IMR-90 (cell line): ENCODE results near the gene EPN3. TPM values are rescaled to one million over a fixed set of nuclear protein-coding genes. Genes with fewer than 3 reads are reported as not detected.
A peak's percentile ranks its signal among the peaks of the same experiment; 100 is the strongest.

Source experiments
- ATAC-seq: fragments of 200-7000 bp; cut with Tn5 transposase; 2 replicates; pipeline ENCODE4 v1.9.1; 2020; ENCODE audit warnings: low read depth, mild to moderate bottlenecking, moderate library complexity
- BruUV-seq: library from RNA; stranded (reverse); fragments of 400-500 nt; replicated peaks from 2 replicates; lab custom pipeline; 2021; lab: Mats Ljungman, UMichigan
- CTCF ChIA-PET: fragments of 300-600 bp; formaldehyde crosslinking; extraction: SDS; loops from one replicate; lab custom pipeline; 2021; ENCODE audit warnings: antibody characterized with exemption; lab: Yijun Ruan, JAX
- POLR2A ChIA-PET: fragments of 300-600 bp; sonication (Branson Sonifier 250); formaldehyde crosslinking; loops from one replicate; lab custom pipeline; 2022; ENCODE audit warnings: antibody characterized with exemption; ENCODE audit not compliant: unreplicated experiment; lab: Charles Lee
- DNase-seq: peaks from one replicate; pipeline ENCODE4 v3.0.0; 2013
- H2AFZ ChIP-seq: replicated peaks from 2 replicates; pipeline ENCODE3; 2013; ENCODE audit warnings: low read length, mild to moderate bottlenecking; ENCODE audit not compliant: poor library complexity
- H2AK5ac ChIP-seq: 2 replicates; pipeline ENCODE4 v1.6.1; 2013; ENCODE audit warnings: low read depth, low read length, inconsistent platforms
- H2AK9ac ChIP-seq: replicated peaks from 2 replicates; pipeline ENCODE3; 2013; ENCODE audit warnings: mild to moderate bottlenecking, low read depth, low read length, moderate library complexity; ENCODE audit not compliant: poor library complexity
- H2BK120ac ChIP-seq: 2 replicates; pipeline ENCODE4 v1.6.1; 2013; ENCODE audit warnings: low read depth, low read length, inconsistent platforms
- H2BK15ac ChIP-seq: 3 replicates; pipeline ENCODE4 v1.6.1; 2013; ENCODE audit warnings: low read depth, low read length, inconsistent platforms
- H2BK20ac ChIP-seq: 2 replicates; pipeline ENCODE4 v1.6.1; 2013; ENCODE audit warnings: low read depth, mild to moderate bottlenecking, inconsistent platforms, low read length, moderate library complexity
- H2BK5ac ChIP-seq: 2 replicates; pipeline ENCODE4 v1.6.1; 2013; ENCODE audit warnings: mild to moderate bottlenecking, low read depth, low read length, inconsistent platforms; ENCODE audit not compliant: poor library complexity, severe bottlenecking
- H3K14ac ChIP-seq: replicated peaks from 2 replicates; pipeline ENCODE4 v1.6.1; 2013; ENCODE audit warnings: low read depth, low read length, inconsistent platforms
- H3K18ac ChIP-seq: 2 replicates; pipeline ENCODE4 v1.6.1; 2013; ENCODE audit warnings: low read depth, low read length, control low read depth
- H3K23ac ChIP-seq: 2 replicates; pipeline ENCODE4 v1.6.1; 2013; ENCODE audit warnings: low read depth, low read length, inconsistent platforms
- H3K27ac ChIP-seq: 2 replicates; pipeline ENCODE4 v1.5.1; 2013; ENCODE audit warnings: mild to moderate bottlenecking, control low read depth, low read length; ENCODE audit not compliant: insufficient read depth
- H3K27me3 ChIP-seq: 2 replicates; pipeline ENCODE4 v1.6.1; 2013; ENCODE audit warnings: low read length; ENCODE audit not compliant: control insufficient read depth, insufficient read depth
- H3K36me3 ChIP-seq: 2 replicates; pipeline ENCODE4 v1.6.1; 2013; ENCODE audit warnings: low read length, mixed read lengths; ENCODE audit not compliant: control insufficient read depth, insufficient read depth
- H3K4ac ChIP-seq: 2 replicates; pipeline ENCODE4 v1.6.1; 2013; ENCODE audit warnings: low read depth, low read length, inconsistent platforms
- H3K4me1 ChIP-seq: 2 replicates; pipeline ENCODE4 v1.6.1; 2013; ENCODE audit warnings: low read length, mixed read lengths; ENCODE audit not compliant: control insufficient read depth, insufficient read depth
- H3K4me2 ChIP-seq: 2 replicates; pipeline ENCODE4 v1.6.1; 2013; ENCODE audit warnings: low read depth, mild to moderate bottlenecking, control low read depth, low read length, moderate library complexity
- H3K4me3 ChIP-seq: 2 replicates; pipeline ENCODE4 v1.5.1; 2013; ENCODE audit warnings: low read depth, mild to moderate bottlenecking, control low read depth, low read length, moderate library complexity; ENCODE audit not compliant: insufficient read depth
- H3K56ac ChIP-seq: 2 replicates; pipeline ENCODE4 v1.6.1; 2013; ENCODE audit warnings: low read length, inconsistent platforms; ENCODE audit not compliant: insufficient read depth; ENCODE audit errors: extremely low read depth
- H3K79me1 ChIP-seq, 2 experiments: 2 replicates each; pipeline ENCODE4 v1.6.1; 2013; ENCODE audit warnings: low read length in 2 of 2, inconsistent platforms in 1 of 2, low read depth in 1 of 2
- H3K9ac ChIP-seq: 2 replicates; pipeline ENCODE4 v1.6.1; 2013; ENCODE audit warnings: low read depth, low read length, control low read depth
- H3K9me1 ChIP-seq: 2 replicates; pipeline ENCODE4 v1.6.1; 2013; ENCODE audit warnings: low read length, inconsistent platforms; ENCODE audit not compliant: insufficient read depth
- H3K9me3 ChIP-seq: 2 replicates; pipeline ENCODE4 v1.6.1; 2013; ENCODE audit warnings: low read length; ENCODE audit not compliant: control insufficient read depth, insufficient read depth
- H4K20me1 ChIP-seq: 2 replicates; pipeline ENCODE4 v1.6.1; 2013; ENCODE audit warnings: low read length, inconsistent platforms; ENCODE audit not compliant: insufficient read depth
- H4K5ac ChIP-seq: 2 replicates; pipeline ENCODE4 v1.6.1; 2013; ENCODE audit warnings: mild to moderate bottlenecking, low read depth, low read length, control low read depth
- H4K8ac ChIP-seq, 2 experiments: 2 replicates each; pipeline ENCODE4 v1.6.1; 2013; ENCODE audit warnings: low read depth in 2 of 2, low read length in 2 of 2, control low read depth in 1 of 2, inconsistent platforms in 1 of 2
- H4K91ac ChIP-seq: 2 replicates; pipeline ENCODE4 v1.6.1; 2013; ENCODE audit warnings: low read depth, low read length, inconsistent platforms; ENCODE audit not compliant: insufficient read depth
- CEBPB ChIP-seq: IDR thresholded peaks from 2 replicates; pipeline ENCODE4 v1.6.1; 2012; ENCODE audit warnings: low read depth, low read length, improper control_type of control experiment
- MXI1 ChIP-seq: IDR thresholded peaks from 2 replicates; pipeline ENCODE4 v1.6.1; 2012; ENCODE audit warnings: low read depth, mild to moderate bottlenecking, low read length, moderate library complexity, borderline replicate concordance
- WGBS, 2 experiments: methylation state at CpG; one replicate each; pipeline versions ENCODE4 v1.1.5 to v1.1.7; 2013; ENCODE audit warnings: missing lambda C conversion rate in 2 of 2; ENCODE audit not compliant: insufficient read length in 1 of 2; ENCODE audit errors: extremely low coverage in 2 of 2; 5-methylcytosine and 5-hydroxymethylcytosine counted together
- dilution Hi-C: fragments of 300-500 bp; cut with HindIII; formaldehyde crosslinking; loops from one replicate; pipeline ENCODE4 v1.14.3; 2018; ENCODE audit warnings: low sequenced_read_pairs; ENCODE audit not compliant: unreplicated experiment
- in situ Hi-C: fragments of 300-500 bp; cut with MboI; formaldehyde crosslinking; loops from 3 replicates; pipeline ENCODE4 v1.14.3; 2019; ENCODE audit warnings: low sequenced_read_pairs, inconsistent platforms, mixed read lengths
- intact Hi-C: fragments of 100-400 bp; cut with micrococcal nuclease; formaldehyde crosslinking; loops from 2 replicates; pipeline ENCODE4 v1.10.0; 2022
- polyA plus RNA-seq, 3 experiments: library from polyadenylated mRNA; depleted of rRNA; stranded (reverse); fragments of >200 nt; gene quantifications; 2 replicates each; pipeline ENCODE4 v1.2.3, GENCODE V29; 2012; ENCODE audit warnings: low replicate concordance in 1 of 3
- total RNA-seq: library from RNA; depleted of rRNA; stranded (reverse); fragments of >200 nt; gene quantifications from 2 replicates; pipeline ENCODE4 v1.2.3, GENCODE V29; 2012

EPN3 gene
- total and polyA plus RNA-seq, 2 of the 4 experiments (the other 2 are of a cell fraction), result 0.09 TPM; not detected in 1

DNA sequence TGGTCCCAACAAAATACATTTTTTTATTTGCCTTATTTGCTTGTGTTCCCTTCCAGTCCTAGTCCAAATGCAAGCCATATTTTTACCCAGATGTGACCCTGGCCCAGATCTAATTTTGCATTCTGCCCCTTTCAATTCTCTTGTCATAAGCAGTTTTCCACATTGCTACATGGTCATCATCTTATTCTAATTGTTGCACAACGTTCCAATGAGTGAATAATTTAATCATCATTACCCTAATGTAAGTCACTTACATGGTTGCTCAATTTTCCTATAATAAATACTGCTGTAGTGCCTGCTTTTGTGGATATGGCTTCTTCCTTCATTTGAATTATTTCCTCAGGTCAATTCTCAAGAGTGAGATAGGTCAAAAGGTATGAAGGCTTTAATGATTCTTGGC, 41.0 kb upstream of the EPN3 start:
- Histone ChIP-seq H3K36me3 (no peaks in the 10 kb centered on the region; the same call in 1 of the 2 replicates), H3K4me1 (no peaks in the 10 kb centered on the region), H2AFZ (no peak overlapping the region), H3K4ac (no peak overlapping the region), H4K91ac (no peak overlapping the region), H4K20me1 (no peaks in the 10 kb centered on the region), H3K9ac (no peak overlapping the region), H3K27me3 (no peaks in the 10 kb centered on the region; the same call in none of the 2 replicates), H3K14ac (no peak overlapping the region), H3K9me3 (no peaks in the 10 kb centered on the region), H2BK15ac (no peak overlapping the region), H3K56ac (no peak overlapping the region), H4K5ac (no peak overlapping the region), H3K18ac (no peak overlapping the region), H2AK5ac (no peak overlapping the region), H3K4me2 (no peak overlapping the region), H3K9me1 (no peaks in the 10 kb centered on the region), H2BK20ac (no peak overlapping the region), H3K4me3 (no peak overlapping the region), H3K23ac (no peak overlapping the region), H3K27ac (no peak overlapping the region), H4K8ac (no peak overlapping the region), H2BK5ac (no peak overlapping the region), H2AK9ac (no peak overlapping the region), H3K79me1 (no peaks in the 10 kb centered on the region), H2BK120ac (no peak overlapping the region)
- no CpG with 5 or more reads among the region's 1 CpG for WGBS, 2 experiments
- POLR2A ChIA-PET, result no interaction called here
- in situ Hi-C loops (no loop called here), intact Hi-C loops (no loop called here), dilution Hi-C loops (no loop called here)
- DNase-seq, result no peak
- no peak for TF ChIP-seq MXI1
- TF ChIP-seq CEBPB, result peak; percentile 70
- no peak for ATAC-seq
- no TSS peak for BruUV-seq
- CTCF ChIA-PET, result no interaction called here
